HEK293 (cell line): ENCODE results near the gene PEAK3.

Source experiments
- CTCF ChIA-PET: fragments of 350-600 bp; formaldehyde crosslinking; extraction: SDS; loops from one replicate; lab custom pipeline; 2021; ENCODE audit warnings: antibody characterized with exemption; lab: Yijun Ruan, JAX
- POLR2A ChIA-PET: fragments of 300-600 bp; formaldehyde crosslinking; extraction: SDS; loops from one replicate; lab custom pipeline; 2020; ENCODE audit warnings: antibody characterized with exemption, inconsistent platforms; lab: Yijun Ruan, JAX
- H3K27ac ChIP-seq: fragments of 200-500 bp; sonication (Bioruptor generic); 2 replicates; pipeline ENCODE4 v1.5.1; 2014; ENCODE audit warnings: low read depth, low read length, control low read depth, inconsistent platforms; ENCODE audit errors: extremely low read depth
- H3K36me3 ChIP-seq, 2 experiments: fragments of 200-500 bp in 1 of 2; sonication (Bioruptor generic) in 1 of 2; 1 replicate in 1 of 2; 2 replicates in 1 of 2; pipeline ENCODE4 v1.5.1; 2014 to 2017; ENCODE audit warnings: inconsistent platforms in 2 of 2, low read length in 2 of 2; ENCODE audit not compliant: control insufficient read depth in 2 of 2, insufficient read depth in 1 of 2
- H3K4me1 ChIP-seq: fragments of 200-500 bp; sonication (Bioruptor generic); 2 replicates; pipeline ENCODE4 v1.5.1; 2014; ENCODE audit warnings: mild to moderate bottlenecking, low read length, inconsistent platforms; ENCODE audit not compliant: control insufficient read depth, insufficient read depth
- H3K4me3 ChIP-seq: 2 replicates; pipeline ENCODE4 v1.5.1; 2011; ENCODE audit warnings: low read depth, mild to moderate bottlenecking, control low read depth, low read length, moderate library complexity
- H3K9me3 ChIP-seq: fragments of 200-500 bp; sonication (Bioruptor generic); 2 replicates; pipeline ENCODE4 v1.5.1; 2014; ENCODE audit warnings: low read depth, low read length, inconsistent platforms; ENCODE audit not compliant: control insufficient read depth, insufficient read depth
- GLIS2 ChIP-seq: fragments of 450-650 bp; formaldehyde crosslinking; IDR thresholded peaks from 2 replicates; pipeline ENCODE4 v1.5.1; 2016; ENCODE audit warnings: missing biosample characterization, missing genetic modification characterization
- HOXA7 ChIP-seq: sonication (generic); formaldehyde crosslinking; IDR thresholded peaks from 2 replicates; pipeline ENCODE4 v1.8.1; 2022; ENCODE audit warnings: missing genetic modification reagents, borderline replicate concordance
- IKZF3 ChIP-seq: fragments of 450-650 bp; IDR thresholded peaks from 2 replicates; pipeline ENCODE4 v1.5.0; 2018; ENCODE audit warnings: missing biosample characterization, mild to moderate bottlenecking, missing genetic modification characterization, moderate library complexity
- PRDM10 ChIP-seq: fragments of 450-650 bp; formaldehyde crosslinking; IDR thresholded peaks from 2 replicates; pipeline ENCODE4 v1.5.1; 2016; ENCODE audit warnings: missing biosample characterization, missing genetic modification characterization
- REPIN1 ChIP-seq: fragments of 450-650 bp; formaldehyde crosslinking; IDR thresholded peaks from 2 replicates; pipeline ENCODE4 v1.5.1; 2017; ENCODE audit warnings: missing biosample characterization, missing genetic modification characterization, low read depth
- ZFHX2 ChIP-seq: fragments of 450-650 bp; formaldehyde crosslinking; conservative IDR thresholded peaks from 2 replicates; pipeline ENCODE4 v1.5.1; 2016; ENCODE audit warnings: missing biosample characterization, missing genetic modification characterization
- ZIC2 ChIP-seq: fragments of 450-650 bp; formaldehyde crosslinking; IDR thresholded peaks from 2 replicates; pipeline ENCODE4 v1.5.1; 2016; ENCODE audit warnings: missing biosample characterization, missing genetic modification characterization
- ZNF133 ChIP-seq: fragments of 450-650 bp; formaldehyde crosslinking; IDR thresholded peaks from 2 replicates; pipeline ENCODE4 v1.5.1; 2016; ENCODE audit warnings: missing biosample characterization, missing genetic modification characterization
- ZNF48 ChIP-seq: fragments of 450-650 bp; formaldehyde crosslinking; IDR thresholded peaks from 2 replicates; pipeline ENCODE4 v1.5.1; 2016; ENCODE audit warnings: missing biosample characterization, missing genetic modification characterization
- ZNF521 ChIP-seq: fragments of 450-650 bp; formaldehyde crosslinking; IDR thresholded peaks from 2 replicates; pipeline ENCODE4 v1.5.1; 2017; ENCODE audit warnings: missing biosample characterization, mild to moderate bottlenecking, missing genetic modification characterization
- ZNF600 ChIP-seq: fragments of 450-650 bp; formaldehyde crosslinking; IDR thresholded peaks from 2 replicates; pipeline ENCODE4 v1.5.1; 2016; ENCODE audit warnings: missing biosample characterization, missing genetic modification characterization
- ZNF704 ChIP-seq: fragments of 450-650 bp; formaldehyde crosslinking; IDR thresholded peaks from 2 replicates; pipeline ENCODE4 v1.5.1; 2016; ENCODE audit warnings: missing biosample characterization, missing genetic modification characterization
- ZSCAN18 ChIP-seq: fragments of 450-650 bp; formaldehyde crosslinking; IDR thresholded peaks from 2 replicates; pipeline ENCODE4 v1.5.1; 2016; ENCODE audit warnings: missing biosample characterization, missing genetic modification characterization
- TF ChIP-seq, protein P1 (sequence below): fragments of 450-650 bp; formaldehyde crosslinking; IDR thresholded peaks from 2 replicates; pipeline ENCODE4 v1.5.1; 2016; ENCODE audit warnings: missing biosample characterization, missing genetic modification characterization

Gene PEAK3

GRCh38 chr19:2309734-2310362, 27.9 kb upstream of the PEAK3 start (continued):
- TF ChIP-seq, protein P1, sequence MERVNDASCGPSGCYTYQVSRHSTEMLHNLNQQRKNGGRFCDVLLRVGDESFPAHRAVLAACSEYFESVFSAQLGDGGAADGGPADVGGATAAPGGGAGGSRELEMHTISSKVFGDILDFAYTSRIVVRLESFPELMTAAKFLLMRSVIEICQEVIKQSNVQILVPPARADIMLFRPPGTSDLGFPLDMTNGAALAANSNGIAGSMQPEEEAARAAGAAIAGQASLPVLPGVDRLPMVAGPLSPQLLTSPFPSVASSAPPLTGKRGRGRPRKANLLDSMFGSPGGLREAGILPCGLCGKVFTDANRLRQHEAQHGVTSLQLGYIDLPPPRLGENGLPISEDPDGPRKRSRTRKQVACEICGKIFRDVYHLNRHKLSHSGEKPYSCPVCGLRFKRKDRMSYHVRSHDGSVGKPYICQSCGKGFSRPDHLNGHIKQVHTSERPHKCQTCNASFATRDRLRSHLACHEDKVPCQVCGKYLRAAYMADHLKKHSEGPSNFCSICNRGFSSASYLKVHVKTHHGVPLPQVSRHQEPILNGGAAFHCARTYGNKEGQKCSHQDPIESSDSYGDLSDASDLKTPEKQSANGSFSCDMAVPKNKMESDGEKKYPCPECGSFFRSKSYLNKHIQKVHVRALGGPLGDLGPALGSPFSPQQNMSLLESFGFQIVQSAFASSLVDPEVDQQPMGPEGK = peak; percentile 77
- TF ChIP-seq ZNF521 (tag by site-specific recombination) (no peak), HOXA7 (CRISPR knock-in tag) (no peak), ZSCAN18 (tag by site-specific recombination) (no peak), GLIS2 (peak; percentile 63), IKZF3 (peak; percentile 56; the same call in 1 of the 2 replicates), ZNF48 (no peak), PRDM10 (tag by site-specific recombination) (peak; percentile 99), ZFHX2 (tag by site-specific recombination) (peak; percentile 28; the same call in 1 of the 2 replicates), ZNF704 (tag by site-specific recombination) (no peak), ZNF600 (peak; percentile 35; the same call in 1 of the 2 replicates), ZIC2 (tag by site-specific recombination) (peak; percentile 97), REPIN1 (tag by site-specific recombination) (no peak)

DNA sequence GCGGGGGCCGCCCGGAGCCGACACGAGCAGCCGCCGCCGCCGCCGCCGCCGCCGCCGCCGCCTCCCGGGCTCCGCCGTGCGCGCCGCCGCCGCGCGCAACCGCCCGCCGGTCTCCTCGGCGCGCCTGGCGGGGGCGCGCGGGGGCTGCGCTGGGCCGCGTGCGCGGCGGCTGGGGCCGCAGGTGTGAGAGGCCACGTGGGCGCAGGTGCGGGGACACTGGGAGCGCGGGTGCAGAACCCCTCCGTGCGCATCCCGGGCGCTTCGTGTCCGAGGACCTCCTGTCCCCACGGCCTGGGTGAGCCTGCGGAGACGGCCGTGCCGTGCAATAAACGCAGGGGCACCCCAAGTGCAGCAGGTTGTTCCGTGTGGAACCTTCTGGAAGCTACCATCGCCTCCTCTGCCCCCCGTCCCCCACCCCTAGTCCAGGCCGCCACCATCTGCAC, 26.2 kb upstream of the PEAK3 start, which contains the start of gene LINGO3:
TSS of gene LINGO3 (minus strand) at position 41 of the 443 bp plus-strand sequence. CDS start 16,378 bp downstream, outside the sequence.
- H3K9me3 ChIP-seq = no peaks in the 10 kb centered on the region
- no peak within 1 kb of the TSS for H3K27ac ChIP-seq
- H3K4me1 ChIP-seq = no peaks in the 10 kb centered on the region
- ChIA-PET POLR2A (no interaction called here), CTCF (interaction anchor here (1.1 kb wide), 1 partner anchor 34 kb away, joined by 3 read pairs; no protein-coding TSS in a partner anchor)
- TF ChIP-seq PRDM10 (tag by site-specific recombination) (peak; percentile 21; the same call in 1 of the 2 replicates), ZNF600 (no peak), ZNF133 (tag by site-specific recombination) (no peak)
- no peaks in the 10 kb centered on the region for H3K36me3 ChIP-seq
- H3K4me3 ChIP-seq = no peak within 1 kb of the TSS; the same call in 1 of the 2 replicates
